Ovary (tissue), 1 donor: ENCODE results near the gene USP9X.

Source experiments
- EP300 ChIP-seq: sonication (generic); formaldehyde crosslinking; IDR thresholded peaks from one replicate; pipeline ENCODE4 v1.6.1; 2017; ENCODE audit warnings: antibody characterized with exemption
- POLR2A ChIP-seq: fragments of 450-650 bp; IDR thresholded peaks from one replicate; pipeline ENCODE4 v1.6.1; 2017; ENCODE audit warnings: antibody characterized with exemption, mild to moderate bottlenecking, moderate library complexity

- TF ChIP-seq EP300 = no peak
- TF ChIP-seq POLR2A = no peak
These were observed 807 bp downstream of the USP9X start for GRCh38 chrX:41085878-41086626.
